NB4 (cell line): ENCODE results near the gene TMEM107.
A peak's percentile ranks its signal among the peaks of the same experiment; 100 is the strongest.

Source experiments
- DNase-seq: peaks from one replicate; pipeline ENCODE4 v3.0.0; 2010; ENCODE audit warnings: low read depth
- H3K4me3 ChIP-seq: one replicate; pipeline ENCODE4 v1.5.1; 2011; ENCODE audit warnings: mild to moderate bottlenecking, low read depth, low read length, moderate library complexity
- CTCF ChIP-seq: IDR thresholded peaks from one replicate; pipeline ENCODE4 v1.5.1; 2012; ENCODE audit warnings: low read depth, low read length
- MYC ChIP-seq: IDR thresholded peaks from 2 replicates; pipeline ENCODE4 v1.6.1; 2011; ENCODE audit warnings: low read depth, low read length
- POLR2A ChIP-seq: IDR thresholded peaks from 2 replicates; pipeline ENCODE4 v1.6.1; 2011; ENCODE audit warnings: mild to moderate bottlenecking; ENCODE audit not compliant: insufficient read length; ENCODE audit errors: extremely low read depth
- TF ChIP-seq, protein P1 (sequence below): IDR thresholded peaks from 2 replicates; pipeline ENCODE4 v1.6.1; 2011; ENCODE audit warnings: low read depth, low read length

Gene TMEM107

DNA sequence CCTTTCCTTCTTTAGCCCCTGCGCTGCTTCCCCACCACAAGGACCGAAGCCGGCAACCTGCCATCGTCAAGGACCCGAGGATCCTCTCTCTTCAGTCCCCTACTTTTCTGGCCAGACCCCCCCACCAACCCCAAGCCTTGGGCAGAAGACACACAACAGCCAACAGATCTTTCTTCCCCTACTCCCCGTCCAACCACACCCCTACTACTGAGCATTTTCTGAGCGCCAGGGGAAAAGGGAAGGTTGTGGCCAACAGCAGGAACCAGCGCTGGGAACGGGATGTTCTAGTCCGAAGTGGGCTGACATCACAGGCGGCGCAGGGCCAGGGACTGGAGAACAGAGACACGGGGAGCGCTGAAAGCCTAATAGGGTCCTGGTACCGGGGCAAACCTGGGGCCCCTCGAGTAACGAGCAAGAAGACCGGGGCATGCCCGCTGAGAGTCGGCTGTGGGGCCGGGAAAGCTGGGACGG is 24.5 kb downstream of the TMEM107 start:
- H3K4me3 ChIP-seq: peak overlapping the region; percentile 74
- TF ChIP-seq, protein P1, sequence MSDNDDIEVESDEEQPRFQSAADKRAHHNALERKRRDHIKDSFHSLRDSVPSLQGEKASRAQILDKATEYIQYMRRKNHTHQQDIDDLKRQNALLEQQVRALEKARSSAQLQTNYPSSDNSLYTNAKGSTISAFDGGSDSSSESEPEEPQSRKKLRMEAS: no peak
- TF ChIP-seq CTCF (no peak), MYC (no peak; the same call in 1 of the 2 replicates), POLR2A (no peak)
- DNase-seq: peak; percentile 62

DNA sequence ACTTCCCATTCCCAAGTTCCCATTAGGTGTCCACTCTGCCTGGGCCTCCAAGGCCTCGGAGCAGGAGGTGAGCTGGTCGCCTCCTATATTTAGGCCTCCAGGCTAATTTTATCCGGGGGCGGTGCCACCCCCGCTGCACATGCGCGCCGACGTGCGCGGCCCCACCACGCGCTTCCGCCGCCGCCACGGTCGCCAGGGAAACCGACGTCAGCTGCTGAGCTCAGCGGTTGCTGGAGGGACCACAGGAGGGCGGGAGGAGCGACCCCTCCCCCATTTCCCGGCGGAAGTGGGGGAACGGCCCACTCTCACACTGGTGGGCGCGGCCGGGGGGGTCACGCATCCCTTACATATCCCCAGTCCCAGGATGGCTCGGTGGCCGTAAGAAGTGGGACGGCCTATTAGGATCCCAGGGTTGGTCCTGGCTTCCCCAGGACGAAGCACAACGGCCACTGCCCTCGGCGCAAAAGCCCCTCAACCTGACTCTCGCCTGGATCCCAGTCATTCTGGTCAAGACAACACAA is 25.0 kb downstream of the TMEM107 start:
- H3K4me3 ChIP-seq: peak overlapping the region; percentile 74
- peak; percentile 79 for DNase-seq
- TF ChIP-seq CTCF: no peak
- TF ChIP-seq, protein P1: peak; percentile 84
- no peak for TF ChIP-seq POLR2A
- TF ChIP-seq MYC: peak; percentile 50; the same call in 1 of the 2 replicates

GRCh38 chr17:8150194-8151119 is 25.7 kb downstream of the TMEM107 start:
- H3K4me3 ChIP-seq: peak overlapping the region; percentile 74
- DNase-seq: no peak
- TF ChIP-seq MYC: no peak
- TF ChIP-seq CTCF: no peak
- TF ChIP-seq, protein P1: no peak
- no peak for TF ChIP-seq POLR2A

- no peak overlapping the region for H3K4me3 ChIP-seq
- no peak for TF ChIP-seq MYC
- no peak for TF ChIP-seq POLR2A
- no peak for DNase-seq
These were observed 26.6 kb downstream of the TMEM107 start for GRCh38 chr17:8149419-8150193.

DNA sequence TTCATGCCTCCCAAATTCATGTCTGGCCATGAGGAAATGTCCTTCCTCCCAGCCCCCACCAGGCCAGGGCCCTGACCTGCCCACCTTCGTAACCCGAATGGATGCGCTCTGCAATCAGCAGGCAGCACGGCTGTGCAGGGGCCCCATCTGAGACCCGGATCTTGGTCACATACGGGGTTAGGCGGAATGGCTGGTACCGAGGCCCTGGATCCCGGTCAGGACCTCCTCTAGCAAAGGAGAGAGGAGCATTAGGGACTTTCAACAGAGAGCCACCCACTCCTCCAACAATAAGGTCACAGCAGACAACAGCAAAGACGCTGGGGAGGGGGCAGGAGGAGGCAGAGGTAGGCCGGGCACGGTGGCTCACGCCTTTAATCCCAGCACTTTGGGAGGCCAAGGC is 27.6 kb downstream of the TMEM107 start:
- H3K4me3 ChIP-seq: no peak overlapping the region
- DNase-seq: no peak
- no peak for TF ChIP-seq MYC
- TF ChIP-seq, protein P1: no peak
- TF ChIP-seq CTCF: no peak
- TF ChIP-seq POLR2A: no peak
